Mesenchymal stem cell (in vitro differentiated cells and primary cell): ENCODE measurements around the gene AMZ1.
"Not testable (repeated sequence)": the region's sequence is repeated elsewhere in the genome, so short reads cannot be mapped to it uniquely, and the experiment has no call there.

Experiments
- DNase-seq: peaks from one replicate; pipeline ENCODE4 v3.0.0-alpha.2; 2013
- H2AFZ ChIP-seq: one replicate; pipeline ENCODE4 v1.6.1; 2013; ENCODE audit warnings: low read depth, mild to moderate bottlenecking, control low read depth, inconsistent platforms, low read length, moderate library complexity
- H2AK5ac ChIP-seq: 2 replicates; pipeline ENCODE4 v1.6.1; 2013; ENCODE audit warnings: low read length, moderate library complexity, mild to moderate bottlenecking, inconsistent platforms; ENCODE audit not compliant: severe bottlenecking
- H2BK120ac ChIP-seq: one replicate; pipeline ENCODE4 v1.6.1; 2013; ENCODE audit warnings: low read depth, mild to moderate bottlenecking, inconsistent platforms, low read length, moderate library complexity
- H2BK12ac ChIP-seq, 2 experiments: one replicate each; pipeline ENCODE4 v1.6.1; 2013; ENCODE audit warnings: inconsistent platforms in 2 of 2, low read length in 2 of 2, mild to moderate bottlenecking in 2 of 2, moderate library complexity in 2 of 2, control low read depth in 1 of 2
- H2BK15ac ChIP-seq: one replicate; pipeline ENCODE4 v1.6.1; 2013; ENCODE audit warnings: mild to moderate bottlenecking, low read depth, inconsistent platforms; ENCODE audit not compliant: poor library complexity, severe bottlenecking
- H2BK5ac ChIP-seq: 2 replicates; pipeline ENCODE4 v1.6.1; 2013; ENCODE audit warnings: low read depth, mild to moderate bottlenecking, low read length, control low read depth, inconsistent platforms; ENCODE audit not compliant: poor library complexity, severe bottlenecking
- H3K14ac ChIP-seq, 2 experiments: one replicate each; pipeline ENCODE4 v1.6.1; 2013; ENCODE audit warnings: inconsistent platforms in 2 of 2, low read length in 2 of 2, control low read depth in 1 of 2, mild to moderate bottlenecking in 1 of 2, moderate library complexity in 1 of 2
- H3K18ac ChIP-seq, 2 experiments: one replicate each; pipeline ENCODE4 v1.6.1; 2013; ENCODE audit warnings: inconsistent platforms in 2 of 2, low read length in 2 of 2, control low read depth in 1 of 2, low read depth in 1 of 2, mild to moderate bottlenecking in 1 of 2
- H3K23ac ChIP-seq, 2 experiments: one replicate each; pipeline ENCODE4 v1.6.1; 2013; ENCODE audit warnings: inconsistent platforms in 2 of 2, low read length in 2 of 2, mild to moderate bottlenecking in 2 of 2, moderate library complexity in 2 of 2, control low read depth in 1 of 2
- H3K27ac ChIP-seq: 2 replicates; pipeline ENCODE4 v1.5.1; 2013; ENCODE audit warnings: mild to moderate bottlenecking, moderate library complexity, low read length, control low read depth, inconsistent platforms; ENCODE audit not compliant: poor library complexity, severe bottlenecking
- H3K27me3 ChIP-seq, 2 experiments: 2 replicates each; pipeline versions ENCODE4 v1.6.1 to v1.7.0; 2013; ENCODE audit warnings: low read length in 2 of 2, mild to moderate bottlenecking in 2 of 2, moderate library complexity in 2 of 2, control low read depth in 1 of 2, inconsistent platforms in 1 of 2; ENCODE audit not compliant: control insufficient read depth in 1 of 2, insufficient read depth in 1 of 2
- H3K36me3 ChIP-seq, 2 experiments: 2 replicates each; pipeline versions ENCODE4 v1.6.1 to v1.7.0; 2013; ENCODE audit warnings: low read length in 2 of 2, control low read depth in 1 of 2, inconsistent platforms in 1 of 2, low read depth in 1 of 2, mild to moderate bottlenecking in 1 of 2; ENCODE audit not compliant: insufficient read depth in 2 of 2, control insufficient read depth in 1 of 2
- H3K4ac ChIP-seq, 2 experiments: one replicate each; pipeline ENCODE4 v1.6.1; 2013; ENCODE audit warnings: inconsistent platforms in 2 of 2, low read length in 2 of 2, mild to moderate bottlenecking in 2 of 2, moderate library complexity in 2 of 2, control low read depth in 1 of 2, low read depth in 1 of 2
- H3K4me1 ChIP-seq: 2 replicates; pipeline ENCODE4 v1.6.1; 2013; ENCODE audit warnings: low read depth, low read length, control low read depth; ENCODE audit not compliant: control insufficient read depth, insufficient read depth
- H3K4me2 ChIP-seq: 2 replicates; pipeline ENCODE4 v1.6.1; 2013; ENCODE audit warnings: low read length, mild to moderate bottlenecking, inconsistent platforms; ENCODE audit not compliant: poor library complexity, severe bottlenecking
- H3K4me3 ChIP-seq, 2 experiments: 2 replicates each; pipeline versions ENCODE4 v1.5.1 to v1.7.0; 2013; ENCODE audit warnings: low read length in 2 of 2, mild to moderate bottlenecking in 2 of 2, control low read depth in 1 of 2, low read depth in 1 of 2; ENCODE audit not compliant: insufficient read depth in 1 of 2
- H3K79me1 ChIP-seq: replicated peaks from 2 replicates; pipeline ENCODE4 v1.6.1; 2013; ENCODE audit warnings: mild to moderate bottlenecking, control low read depth, low read length, inconsistent platforms; ENCODE audit not compliant: poor library complexity, severe bottlenecking
- H3K9ac ChIP-seq: 2 replicates; pipeline ENCODE4 v1.7.0; 2013; ENCODE audit warnings: mild to moderate bottlenecking, low read length, moderate library complexity
- H3K9me3 ChIP-seq: 2 replicates; pipeline ENCODE4 v1.7.0; 2013; ENCODE audit warnings: mild to moderate bottlenecking, low read length; ENCODE audit not compliant: control insufficient read depth
- H4K8ac ChIP-seq: one replicate; pipeline ENCODE4 v1.6.1; 2013; ENCODE audit warnings: inconsistent platforms, mild to moderate bottlenecking, low read length, moderate library complexity
- H4K91ac ChIP-seq: one replicate; pipeline ENCODE4 v1.6.1; 2013; ENCODE audit warnings: mild to moderate bottlenecking, low read length, inconsistent platforms
- WGBS: methylation state at CpG from one replicate; pipeline ENCODE4 v1.1.7; 2013; ENCODE audit warnings: mixed read lengths; 5-methylcytosine and 5-hydroxymethylcytosine counted together

Gene AMZ1

DNA sequence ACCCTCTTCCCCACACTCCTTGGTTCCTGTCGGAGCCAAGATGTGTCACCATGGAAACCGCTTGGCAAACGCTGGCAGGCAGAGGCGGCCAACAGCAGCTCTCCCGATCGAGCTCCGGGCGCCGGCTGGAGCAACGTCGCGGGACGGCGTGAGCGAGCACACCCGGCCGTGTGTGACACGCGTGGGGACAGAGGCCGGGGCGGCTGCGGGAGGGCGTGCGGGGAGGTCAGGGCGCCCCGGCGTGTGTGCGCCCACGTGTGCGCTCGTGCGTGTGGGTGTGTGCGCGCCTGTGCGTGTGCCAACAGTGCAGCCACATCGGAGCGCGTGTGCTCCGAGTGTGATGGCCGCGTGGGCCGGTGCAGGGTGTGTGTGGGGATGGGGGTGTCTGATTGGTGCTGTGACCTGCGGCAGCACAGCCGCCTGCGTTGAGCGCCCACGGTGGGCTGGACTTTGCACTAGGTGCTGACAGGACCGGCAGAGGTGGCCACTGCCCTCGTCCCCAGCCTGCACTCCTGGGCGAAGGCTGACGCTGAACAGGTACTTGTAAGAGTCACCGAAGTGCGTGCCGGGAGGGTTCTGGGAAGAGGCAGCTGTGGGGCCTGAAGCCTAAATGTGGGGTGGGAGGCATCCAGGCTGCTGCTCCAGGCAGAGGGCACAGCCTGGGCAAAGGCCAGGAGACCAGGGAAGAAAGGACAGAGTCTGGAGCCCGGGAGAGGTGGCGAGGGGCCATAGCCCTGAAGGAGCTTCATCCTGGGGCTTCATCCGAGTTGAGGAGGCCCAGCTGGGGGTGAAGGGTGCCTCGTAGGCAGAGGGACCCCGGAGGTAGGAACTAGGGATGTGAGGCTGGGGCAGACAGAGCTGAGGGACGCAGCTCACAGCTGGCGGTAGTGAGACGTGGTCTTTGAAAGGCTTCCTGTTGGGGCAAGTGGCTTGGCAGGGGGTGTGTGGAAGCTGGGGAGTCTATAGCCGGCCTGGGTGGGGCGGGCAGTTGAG lies 8.6 kb upstream of the AMZ1 start:
- H3K9ac ChIP-seq, H2BK12ac ChIP-seq, H3K27ac ChIP-seq, H3K9me3 ChIP-seq, H3K4ac ChIP-seq, H2AK5ac ChIP-seq, H4K8ac ChIP-seq, H3K18ac ChIP-seq, H2BK5ac ChIP-seq, H3K4me2 ChIP-seq, H2AFZ ChIP-seq, H3K36me3 ChIP-seq, H3K4me1 ChIP-seq, H3K23ac ChIP-seq, H3K4me3 ChIP-seq, H2BK15ac ChIP-seq, H2BK120ac ChIP-seq, H3K79me1 ChIP-seq, DNase-seq, H3K14ac ChIP-seq: not testable (repeated sequence)
- Histone ChIP-seq H4K91ac (peak overlapping the region; percentile 50), H3K27me3 (peaks cover 5 to 23% of the 10 kb centered on the region in 2 experiments)
- WGBS, result 94% methylated on average over 40 of the region's 64 CpGs

DNA sequence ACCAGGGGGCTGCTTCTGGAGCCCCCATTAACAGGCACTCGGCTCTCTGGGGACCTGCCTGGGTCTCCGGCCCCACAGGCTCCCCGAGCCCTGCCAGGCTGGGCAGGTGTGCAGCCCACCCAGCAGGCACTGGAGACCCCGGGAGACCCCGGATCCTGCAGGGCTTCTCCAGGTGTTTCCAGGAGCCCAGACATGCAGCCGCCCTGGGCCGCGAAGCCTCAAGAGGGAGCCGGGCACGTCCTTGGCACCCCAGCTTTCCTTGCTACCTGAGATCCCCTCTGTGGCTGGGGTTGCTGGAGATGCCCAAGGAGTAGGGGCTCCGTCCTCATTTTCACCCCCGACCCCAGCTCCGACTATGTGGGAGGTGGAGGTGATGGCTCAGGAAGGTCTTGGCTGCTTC lies 7.7 kb upstream of the AMZ1 start:
- no peak overlapping the region for H3K18ac ChIP-seq

DNA sequence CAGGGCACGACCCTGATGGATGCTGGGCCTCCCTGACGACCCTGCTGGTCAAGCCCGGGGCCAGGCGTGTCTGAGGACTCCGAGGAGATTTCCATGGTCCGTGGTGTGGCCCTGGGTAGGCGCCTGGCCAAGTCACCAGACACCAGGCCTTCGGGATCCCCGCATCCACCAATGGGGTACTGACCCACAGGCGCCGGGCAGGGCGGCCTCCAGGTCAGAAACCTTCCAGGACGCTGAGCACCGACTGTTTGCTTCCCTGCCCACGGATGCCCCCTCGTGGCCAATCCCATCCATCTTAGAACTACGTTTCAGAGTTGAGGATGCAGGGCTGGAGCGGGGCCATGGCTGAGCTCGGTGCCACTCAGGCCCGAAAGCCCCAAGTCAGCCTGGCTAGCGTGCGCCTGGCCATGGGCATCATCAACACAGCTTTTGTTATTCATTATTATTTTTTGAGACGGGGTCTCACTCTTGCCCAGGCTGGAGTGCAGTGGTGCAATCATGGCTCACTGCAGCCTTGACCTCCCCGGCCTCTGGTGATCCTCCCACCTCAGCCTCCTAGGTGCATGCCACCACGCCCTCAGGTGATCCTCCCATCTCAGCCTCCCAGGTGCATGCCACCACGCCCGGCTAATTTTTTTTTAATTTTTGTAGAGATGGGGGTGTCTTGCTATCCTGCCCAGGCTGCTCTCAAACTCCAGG lies 7.1 kb upstream of the AMZ1 start:
- no peaks in the 10 kb centered on the region for H3K79me1 ChIP-seq
- no peak overlapping the region for H2BK12ac ChIP-seq
- no peaks in the 10 kb centered on the region for H3K9me3 ChIP-seq
- WGBS, result 25% methylated on average over 25 of the region's 27 CpGs
- H3K4ac ChIP-seq, result no peak overlapping the region
- H3K4me3 ChIP-seq, result no peak overlapping the region
- no peak overlapping the region for H3K18ac ChIP-seq
- H3K4me1 ChIP-seq, result peaks cover 3% of the 10 kb centered on the region
- peak overlapping the region; percentile 10 for H2AK5ac ChIP-seq
- no peak overlapping the region for H2BK5ac ChIP-seq
- no peaks in the 10 kb centered on the region for H3K36me3 ChIP-seq
- no peak overlapping the region for H4K91ac ChIP-seq
- H4K8ac ChIP-seq, result peak overlapping the region; percentile 4
- H3K27me3 ChIP-seq, result peaks cover 7 to 26% of the 10 kb centered on the region in 2 experiments
- H2AFZ ChIP-seq, result no peak overlapping the region
- H2BK15ac ChIP-seq, result no peak overlapping the region
- H2BK120ac ChIP-seq, result no peak overlapping the region
- H3K4me2 ChIP-seq, result no peak overlapping the region
- no peak overlapping the region for H3K27ac ChIP-seq
- no peak overlapping the region for H3K14ac ChIP-seq
- no peak overlapping the region for H3K9ac ChIP-seq
- H3K23ac ChIP-seq, result no peak overlapping the region
- peak; percentile 72 for DNase-seq

More for the DNA sequence above, 7.7 kb upstream of the AMZ1 start:
- Histone ChIP-seq H3K79me1 (no peaks in the 10 kb centered on the region), H3K23ac (no peak overlapping the region), H3K4me2 (no peak overlapping the region), H3K27me3 (peaks cover 5 to 23% of the 10 kb centered on the region in 2 experiments), H3K14ac (no peak overlapping the region), H3K9me3 (peaks cover 4% of the 10 kb centered on the region), H2BK5ac (no peak overlapping the region), H3K9ac (no peak overlapping the region), H2BK12ac (peak overlapping the region in 1 of 2 experiments; percentile 15), H2BK15ac (no peak overlapping the region), H3K4ac (no peak overlapping the region), H4K91ac (no peak overlapping the region), H3K4me3 (no peak overlapping the region), H3K36me3 (no peaks in the 10 kb centered on the region), H4K8ac (no peak overlapping the region), H2BK120ac (no peak overlapping the region), H3K4me1 (peaks cover 3% of the 10 kb centered on the region), H3K27ac (no peak overlapping the region), H2AK5ac (no peak overlapping the region), H2AFZ (no peak overlapping the region)
- DNase-seq, result no peak
- 85% methylated on average over 13 of the region's 13 CpGs for WGBS
